RKO (cell line): ENCODE measurements around the gene MAGOHB.
A peak's percentile ranks its signal among the peaks of the same experiment; 100 is the strongest.
"Not testable (repeated sequence)": the region's sequence is repeated elsewhere in the genome, so short reads cannot be mapped to it uniquely, and the experiment has no call there.

Source experiments
- DNase-seq: peaks from one replicate; pipeline ENCODE4 v3.0.0-alpha.2; 2016; ENCODE audit warnings: low spot score

Gene MAGOHB

DNA sequence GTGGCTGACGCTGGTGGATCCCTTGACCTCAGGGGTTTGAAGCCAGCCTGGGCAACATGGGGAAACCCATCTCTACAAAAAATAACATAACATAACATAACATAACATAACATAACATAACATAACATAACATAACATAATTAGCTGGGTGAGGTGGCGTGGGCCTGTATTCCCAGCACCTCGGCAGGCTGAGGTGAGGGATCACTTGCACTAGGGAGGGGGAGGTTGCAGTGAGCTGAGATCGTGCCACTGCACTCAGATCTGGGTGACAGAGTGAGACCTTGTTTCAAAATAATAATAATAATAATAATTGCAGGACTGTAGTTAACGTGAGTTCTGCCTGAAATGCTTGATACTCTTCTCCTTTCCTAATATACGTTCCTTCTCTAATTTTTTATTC lies 1.3 kb downstream of the MAGOHB start:
- DNase-seq = no peak

DNA sequence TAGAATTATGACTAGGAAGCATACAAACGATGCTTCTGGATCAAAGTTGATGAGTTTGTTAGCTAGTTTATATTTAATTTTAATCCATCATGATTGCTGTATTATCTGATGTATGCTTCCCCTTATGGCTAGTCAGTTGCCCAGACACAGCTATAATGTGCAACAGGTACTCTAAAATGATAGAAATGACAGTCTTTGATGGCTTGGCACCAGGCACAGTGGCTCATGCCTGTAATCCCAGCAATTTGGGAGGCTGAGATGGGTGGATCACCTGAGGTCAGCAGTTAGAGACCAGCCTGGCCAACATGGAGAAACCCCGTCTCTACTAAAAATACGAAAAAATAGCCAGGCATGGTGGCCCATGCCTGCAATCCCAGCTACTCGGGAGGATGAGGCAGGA lies 2.2 kb downstream of the MAGOHB start:
- not testable (repeated sequence) for DNase-seq

- no peak for DNase-seq
Observed at GRCh38 chr12:10610188-10610587, 3.2 kb downstream of the MAGOHB start.

GRCh38 chr12:10607885-10608458 lies 5.4 kb downstream of the MAGOHB start:
- peak; percentile 48 for DNase-seq

GRCh38 chr12:10601860-10602259 lies 11.5 kb downstream of the MAGOHB start:
- DNase-seq = no peak

DNA sequence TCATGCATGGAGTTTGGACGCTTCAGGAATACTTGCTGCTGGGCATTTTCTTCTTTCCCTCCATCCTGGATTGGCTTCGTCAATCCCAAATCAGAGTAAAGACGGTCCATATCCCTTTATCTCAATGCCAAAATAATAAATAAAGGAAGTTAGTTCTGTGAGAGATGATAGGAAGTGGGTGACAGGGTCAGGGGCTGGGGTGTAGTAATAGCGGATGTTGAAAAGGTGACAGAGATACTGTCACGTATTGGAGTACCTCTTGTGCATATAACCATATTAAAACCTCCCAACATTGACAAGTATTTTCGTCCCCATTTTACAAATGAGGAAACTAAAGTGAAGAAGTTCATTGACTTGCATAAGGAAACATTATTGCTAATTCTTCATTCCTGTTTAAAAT lies 12.4 kb downstream of the MAGOHB start:
- no peak for DNase-seq

DNA sequence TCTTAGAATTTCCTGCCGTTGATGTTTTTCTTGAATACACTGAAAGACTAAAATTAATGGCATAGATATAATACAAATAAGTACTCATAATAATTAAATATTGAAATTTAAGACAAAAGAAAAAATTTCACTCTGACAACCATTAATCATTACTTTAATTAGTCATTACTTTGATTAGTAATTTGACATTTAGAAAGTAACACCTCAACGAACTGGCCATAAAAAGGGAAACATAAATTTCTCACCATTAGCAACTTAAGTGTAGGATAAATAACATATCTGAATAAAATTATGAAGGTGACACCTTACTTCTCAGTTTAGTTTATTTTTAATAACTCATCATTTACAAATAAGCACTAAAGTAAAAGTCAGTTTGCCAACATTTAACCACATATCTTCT lies 17.5 kb downstream of the MAGOHB start:
- no peak for DNase-seq

DNA sequence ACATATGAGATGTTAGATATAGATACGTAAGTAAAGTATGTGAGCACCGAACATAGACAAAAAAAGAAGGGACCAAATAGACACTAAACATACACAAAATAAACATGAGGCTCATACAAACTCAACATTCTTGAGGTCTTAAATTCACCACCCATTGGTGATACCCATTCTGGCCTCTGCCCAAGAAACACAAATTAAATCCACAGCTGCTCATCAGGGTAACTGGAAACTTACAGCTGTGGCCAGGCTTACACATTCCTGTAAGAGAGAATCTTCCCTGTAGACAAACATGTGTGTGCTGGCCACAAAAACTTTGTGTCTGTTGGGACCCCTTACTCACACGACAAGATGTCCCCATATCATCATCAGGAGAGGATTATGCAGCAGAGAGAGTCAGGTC lies 22.4 kb downstream of the MAGOHB start:
- DNase-seq = no peak

GRCh38 chr12:10584415-10584814 lies 29.0 kb downstream of the MAGOHB start:
- DNase-seq = no peak

DNA sequence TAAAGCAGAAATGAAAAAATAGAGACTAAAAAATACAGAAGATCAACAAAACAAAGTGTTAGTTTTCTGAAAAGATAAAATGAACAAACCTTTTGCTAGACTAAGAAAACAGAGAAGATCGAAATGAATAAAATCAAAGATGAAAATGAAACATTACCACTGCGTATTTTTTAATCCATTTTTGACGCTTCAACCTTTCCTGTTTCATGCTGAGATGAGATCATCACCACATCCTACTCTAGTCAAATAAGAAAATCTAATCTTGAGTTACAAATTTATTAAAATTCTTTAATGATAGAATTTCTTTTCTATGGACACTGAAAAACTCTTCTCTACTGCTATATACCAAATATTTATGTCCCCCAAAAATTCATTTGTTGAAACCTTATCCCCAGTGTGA lies 30.7 kb downstream of the MAGOHB start:
- no peak for DNase-seq

- not testable (repeated sequence) for DNase-seq
Observed at GRCh38 chr12:10582133-10582532, 31.3 kb downstream of the MAGOHB start.

- no peak for DNase-seq
Observed at GRCh38 chr12:10574307-10574706, 39.1 kb downstream of the MAGOHB start.

GRCh38 chr12:10572021-10572490 lies 41.4 kb downstream of the MAGOHB start:
- DNase-seq = not testable (repeated sequence)

GRCh38 chr12:10571141-10571540 lies 42.3 kb downstream of the MAGOHB start:
- DNase-seq = no peak

DNA sequence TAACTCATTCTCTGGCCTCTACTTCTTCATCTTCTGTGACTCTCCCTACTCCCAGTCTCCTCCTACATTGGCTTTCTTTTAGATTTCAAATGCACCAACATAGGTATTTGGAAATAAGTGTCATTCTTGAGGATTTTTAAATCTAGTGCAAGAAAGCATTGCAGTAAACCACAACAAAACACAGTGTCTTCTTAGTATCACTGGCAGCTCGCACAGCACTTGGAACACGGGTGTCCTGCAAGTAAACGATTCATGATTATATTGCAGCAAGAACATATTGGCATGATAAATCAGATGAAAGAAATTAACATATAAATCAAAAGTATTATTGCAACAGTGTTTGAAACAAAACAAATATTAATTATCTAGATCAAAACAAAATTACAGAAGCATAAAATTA lies 45.6 kb downstream of the MAGOHB start:
- DNase-seq = no peak

- DNase-seq = no peak
Observed at GRCh38 chr12:10563966-10564365, 49.4 kb downstream of the MAGOHB start.

- DNase-seq = no peak
Observed at GRCh38 chr12:10563002-10563401, 50.4 kb downstream of the MAGOHB start.

DNA sequence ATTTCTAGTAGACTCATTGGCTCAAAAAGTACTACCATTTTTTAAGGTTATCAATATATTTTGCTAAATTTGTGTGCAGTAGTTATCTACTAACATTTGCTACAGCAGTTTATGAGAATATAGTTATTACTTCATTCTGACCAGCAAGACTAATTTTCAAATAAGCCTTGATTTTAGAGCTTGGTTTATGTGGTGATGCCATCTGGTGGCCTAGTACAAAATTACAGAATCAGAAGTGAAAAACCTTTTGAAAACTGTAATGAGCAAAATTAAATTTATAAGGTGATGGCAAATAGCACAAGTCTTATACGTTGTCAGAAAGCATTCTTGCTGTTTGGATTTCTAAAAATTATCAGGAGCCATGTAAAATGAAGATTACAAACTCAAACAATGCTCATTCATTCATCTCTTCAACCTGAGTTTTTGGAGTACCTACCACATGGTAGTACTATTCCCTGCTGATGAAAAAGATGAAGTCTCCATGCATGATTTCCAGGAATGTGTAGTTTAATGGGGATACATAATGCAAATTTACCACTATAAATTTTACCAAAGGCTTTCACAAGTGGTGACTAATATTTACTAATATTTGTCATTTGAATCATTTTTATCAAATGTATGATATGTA lies 51.0 kb downstream of the MAGOHB start:
- peak; percentile 65 for DNase-seq

GRCh38 chr12:10559244-10559643 lies 54.2 kb downstream of the MAGOHB start:
- no peak for DNase-seq

DNA sequence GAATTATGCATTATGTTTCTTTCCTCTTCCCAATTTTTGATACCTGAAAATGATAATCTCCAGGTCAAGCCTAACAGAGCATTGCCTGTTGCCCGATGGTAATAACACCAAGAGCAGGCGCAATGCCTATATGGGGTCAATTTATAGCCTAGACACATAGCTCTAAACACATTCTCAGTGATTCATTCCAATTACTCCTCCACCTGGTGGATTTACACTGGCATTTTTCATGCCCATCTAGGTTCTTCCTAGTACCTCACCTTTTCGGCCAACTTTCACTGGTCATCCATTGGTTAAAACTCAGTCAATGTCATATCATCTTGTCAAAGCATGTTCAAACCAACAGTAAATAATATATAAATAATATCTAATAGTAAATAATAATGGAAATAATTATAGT lies 54.6 kb downstream of the MAGOHB start:
- no peak for DNase-seq

- no peak for DNase-seq
Observed at GRCh38 chr12:10558301-10558700, 55.1 kb downstream of the MAGOHB start.

- no peak for DNase-seq
Observed at GRCh38 chr12:10557766-10558165, 55.6 kb downstream of the MAGOHB start.

GRCh38 chr12:10557329-10557728 lies 56.1 kb downstream of the MAGOHB start:
- DNase-seq = no peak
